IMR-90 (cell line): ENCODE measurements around the gene NPAS3. TPM values are rescaled to one million over a fixed set of nuclear protein-coding genes. Genes with fewer than 3 reads are reported as not detected.

ENCODE experiments used
- ATAC-seq: fragments of 200-7000 bp; cut with Tn5 transposase; 2 replicates; pipeline ENCODE4 v1.9.1; 2020; ENCODE audit warnings: low read depth, mild to moderate bottlenecking, moderate library complexity
- BruUV-seq: library from RNA; stranded (reverse); fragments of 400-500 nt; replicated peaks from 2 replicates; lab custom pipeline; 2021; lab: Mats Ljungman, UMichigan
- CTCF ChIA-PET: fragments of 300-600 bp; formaldehyde crosslinking; extraction: SDS; loops from one replicate; lab custom pipeline; 2021; ENCODE audit warnings: antibody characterized with exemption; lab: Yijun Ruan, JAX
- POLR2A ChIA-PET: fragments of 300-600 bp; sonication (Branson Sonifier 250); formaldehyde crosslinking; loops from one replicate; lab custom pipeline; 2022; ENCODE audit warnings: antibody characterized with exemption; ENCODE audit not compliant: unreplicated experiment; lab: Charles Lee
- DNase-seq: peaks from one replicate; pipeline ENCODE4 v3.0.0; 2013
- H2AFZ ChIP-seq: replicated peaks from 2 replicates; pipeline ENCODE3; 2013; ENCODE audit warnings: low read length, mild to moderate bottlenecking; ENCODE audit not compliant: poor library complexity
- H2AK5ac ChIP-seq: 2 replicates; pipeline ENCODE4 v1.6.1; 2013; ENCODE audit warnings: low read depth, low read length, inconsistent platforms
- H2AK9ac ChIP-seq: replicated peaks from 2 replicates; pipeline ENCODE3; 2013; ENCODE audit warnings: mild to moderate bottlenecking, low read depth, low read length, moderate library complexity; ENCODE audit not compliant: poor library complexity
- H2BK120ac ChIP-seq: 2 replicates; pipeline ENCODE4 v1.6.1; 2013; ENCODE audit warnings: low read depth, low read length, inconsistent platforms
- H2BK15ac ChIP-seq: 3 replicates; pipeline ENCODE4 v1.6.1; 2013; ENCODE audit warnings: low read depth, low read length, inconsistent platforms
- H2BK20ac ChIP-seq: 2 replicates; pipeline ENCODE4 v1.6.1; 2013; ENCODE audit warnings: low read depth, mild to moderate bottlenecking, inconsistent platforms, low read length, moderate library complexity
- H2BK5ac ChIP-seq: 2 replicates; pipeline ENCODE4 v1.6.1; 2013; ENCODE audit warnings: mild to moderate bottlenecking, low read depth, low read length, inconsistent platforms; ENCODE audit not compliant: poor library complexity, severe bottlenecking
- H3K14ac ChIP-seq: replicated peaks from 2 replicates; pipeline ENCODE4 v1.6.1; 2013; ENCODE audit warnings: low read depth, low read length, inconsistent platforms
- H3K18ac ChIP-seq: 2 replicates; pipeline ENCODE4 v1.6.1; 2013; ENCODE audit warnings: low read depth, low read length, control low read depth
- H3K23ac ChIP-seq: 2 replicates; pipeline ENCODE4 v1.6.1; 2013; ENCODE audit warnings: low read depth, low read length, inconsistent platforms
- H3K27ac ChIP-seq: 2 replicates; pipeline ENCODE4 v1.5.1; 2013; ENCODE audit warnings: mild to moderate bottlenecking, control low read depth, low read length; ENCODE audit not compliant: insufficient read depth
- H3K27me3 ChIP-seq: 2 replicates; pipeline ENCODE4 v1.6.1; 2013; ENCODE audit warnings: low read length; ENCODE audit not compliant: control insufficient read depth, insufficient read depth
- H3K36me3 ChIP-seq: 2 replicates; pipeline ENCODE4 v1.6.1; 2013; ENCODE audit warnings: low read length, mixed read lengths; ENCODE audit not compliant: control insufficient read depth, insufficient read depth
- H3K4ac ChIP-seq: 2 replicates; pipeline ENCODE4 v1.6.1; 2013; ENCODE audit warnings: low read depth, low read length, inconsistent platforms
- H3K4me1 ChIP-seq: 2 replicates; pipeline ENCODE4 v1.6.1; 2013; ENCODE audit warnings: low read length, mixed read lengths; ENCODE audit not compliant: control insufficient read depth, insufficient read depth
- H3K4me2 ChIP-seq: 2 replicates; pipeline ENCODE4 v1.6.1; 2013; ENCODE audit warnings: low read depth, mild to moderate bottlenecking, control low read depth, low read length, moderate library complexity
- H3K4me3 ChIP-seq: 2 replicates; pipeline ENCODE4 v1.5.1; 2013; ENCODE audit warnings: low read depth, mild to moderate bottlenecking, control low read depth, low read length, moderate library complexity; ENCODE audit not compliant: insufficient read depth
- H3K56ac ChIP-seq: 2 replicates; pipeline ENCODE4 v1.6.1; 2013; ENCODE audit warnings: low read length, inconsistent platforms; ENCODE audit not compliant: insufficient read depth; ENCODE audit errors: extremely low read depth
- H3K79me1 ChIP-seq, 2 experiments: 2 replicates each; pipeline ENCODE4 v1.6.1; 2013; ENCODE audit warnings: low read length in 2 of 2, inconsistent platforms in 1 of 2, low read depth in 1 of 2
- H3K9ac ChIP-seq: 2 replicates; pipeline ENCODE4 v1.6.1; 2013; ENCODE audit warnings: low read depth, low read length, control low read depth
- H3K9me1 ChIP-seq: 2 replicates; pipeline ENCODE4 v1.6.1; 2013; ENCODE audit warnings: low read length, inconsistent platforms; ENCODE audit not compliant: insufficient read depth
- H3K9me3 ChIP-seq: 2 replicates; pipeline ENCODE4 v1.6.1; 2013; ENCODE audit warnings: low read length; ENCODE audit not compliant: control insufficient read depth, insufficient read depth
- H4K20me1 ChIP-seq: 2 replicates; pipeline ENCODE4 v1.6.1; 2013; ENCODE audit warnings: low read length, inconsistent platforms; ENCODE audit not compliant: insufficient read depth
- H4K5ac ChIP-seq: 2 replicates; pipeline ENCODE4 v1.6.1; 2013; ENCODE audit warnings: mild to moderate bottlenecking, low read depth, low read length, control low read depth
- H4K8ac ChIP-seq, 2 experiments: 2 replicates each; pipeline ENCODE4 v1.6.1; 2013; ENCODE audit warnings: low read depth in 2 of 2, low read length in 2 of 2, control low read depth in 1 of 2, inconsistent platforms in 1 of 2
- H4K91ac ChIP-seq: 2 replicates; pipeline ENCODE4 v1.6.1; 2013; ENCODE audit warnings: low read depth, low read length, inconsistent platforms; ENCODE audit not compliant: insufficient read depth
- CEBPB ChIP-seq: IDR thresholded peaks from 2 replicates; pipeline ENCODE4 v1.6.1; 2012; ENCODE audit warnings: low read depth, low read length, improper control_type of control experiment
- CHD1 ChIP-seq: IDR thresholded peaks from 2 replicates; pipeline ENCODE4 v1.6.1; 2012; ENCODE audit warnings: low read depth, low read length, improper control_type of control experiment
- FOS ChIP-seq: fragments of 150-350 bp; IDR thresholded peaks from 2 replicates; pipeline ENCODE4 v1.6.1; 2016; ENCODE audit warnings: low read depth, low read length
- NFE2L2 ChIP-seq: fragments of 150-350 bp; IDR thresholded peaks from 2 replicates; pipeline ENCODE4 v1.6.1; 2016; ENCODE audit warnings: low read depth, mild to moderate bottlenecking, low read length
- POLR2A ChIP-seq: IDR thresholded peaks from 2 replicates; pipeline ENCODE4 v1.6.1; 2012; ENCODE audit warnings: mild to moderate bottlenecking, low read depth, low read length
- RAD21 ChIP-seq: IDR thresholded peaks from 2 replicates; pipeline ENCODE4 v1.6.1; 2012; ENCODE audit warnings: low read length, improper control_type of control experiment
- WGBS, 2 experiments: methylation state at CpG; one replicate each; pipeline versions ENCODE4 v1.1.5 to v1.1.7; 2013; ENCODE audit warnings: missing lambda C conversion rate in 2 of 2; ENCODE audit not compliant: insufficient read length in 1 of 2; ENCODE audit errors: extremely low coverage in 2 of 2; 5-methylcytosine and 5-hydroxymethylcytosine counted together
- dilution Hi-C: fragments of 300-500 bp; cut with HindIII; formaldehyde crosslinking; loops from one replicate; pipeline ENCODE4 v1.14.3; 2018; ENCODE audit warnings: low sequenced_read_pairs; ENCODE audit not compliant: unreplicated experiment
- in situ Hi-C: fragments of 300-500 bp; cut with MboI; formaldehyde crosslinking; loops from 3 replicates; pipeline ENCODE4 v1.14.3; 2019; ENCODE audit warnings: low sequenced_read_pairs, inconsistent platforms, mixed read lengths
- intact Hi-C: fragments of 100-400 bp; cut with micrococcal nuclease; formaldehyde crosslinking; loops from 2 replicates; pipeline ENCODE4 v1.10.0; 2022
- polyA plus RNA-seq, 3 experiments: library from polyadenylated mRNA; depleted of rRNA; stranded (reverse); fragments of >200 nt; gene quantifications; 2 replicates each; pipeline ENCODE4 v1.2.3, GENCODE V29; 2012; ENCODE audit warnings: low replicate concordance in 1 of 3
- total RNA-seq: library from RNA; depleted of rRNA; stranded (reverse); fragments of >200 nt; gene quantifications from 2 replicates; pipeline ENCODE4 v1.2.3, GENCODE V29; 2012
- TF ChIP-seq, protein P1 (sequence below): fragments of 150-350 bp; IDR thresholded peaks from 2 replicates; pipeline ENCODE4 v1.6.1; 2016; ENCODE audit warnings: low read depth, mild to moderate bottlenecking, low read length, moderate library complexity, borderline replicate concordance
- TF ChIP-seq, protein P2 (sequence below): conservative IDR thresholded peaks from 2 replicates; pipeline ENCODE4 v1.5.1; 2012; ENCODE audit warnings: mild to moderate bottlenecking, low read depth, low read length, improper control_type of control experiment
- TF ChIP-seq, protein P3 (sequence below): fragments of 150-350 bp; IDR thresholded peaks from 2 replicates; pipeline ENCODE4 v1.6.1; 2017; ENCODE audit warnings: mild to moderate bottlenecking, antibody characterized with exemption, low read length, low read depth

The NPAS3 gene
- total and polyA plus RNA-seq, 2 of the 4 experiments (the other 2 are of a cell fraction) = not detected

DNA sequence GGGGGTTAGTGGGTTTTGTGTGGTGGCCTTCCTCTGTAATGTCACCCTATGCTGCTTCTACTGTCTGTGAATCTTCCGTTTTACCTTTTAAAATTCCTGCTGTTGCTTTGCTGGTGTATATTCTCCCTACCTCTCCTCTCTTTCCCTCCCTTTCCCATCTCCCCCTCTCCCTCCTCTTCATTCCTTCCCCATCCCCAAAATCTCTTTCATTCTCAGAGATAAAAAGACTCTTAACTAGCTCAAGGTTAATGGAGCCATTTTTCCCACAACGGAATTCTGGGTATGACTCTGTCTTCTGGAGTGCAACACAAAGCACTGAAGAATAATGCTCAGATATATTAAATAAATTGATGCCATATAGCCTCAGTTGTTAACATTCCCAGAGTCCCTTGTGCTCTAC lies 864.1 kb downstream of the NPAS3 start:
- H4K20me1 ChIP-seq = no peaks in the 10 kb centered on the region
- no peak overlapping the region for H3K23ac ChIP-seq
- no peak overlapping the region for H3K9ac ChIP-seq
- H3K36me3 ChIP-seq = no peaks in the 10 kb centered on the region
- no peaks in the 10 kb centered on the region for H3K4me1 ChIP-seq
- DNase-seq = no peak
- no peak overlapping the region for H3K4me3 ChIP-seq
- H4K8ac ChIP-seq = no peak overlapping the region
- no peaks in the 10 kb centered on the region for H3K79me1 ChIP-seq
- no peak overlapping the region for H3K4me2 ChIP-seq
- no peak overlapping the region for H2BK15ac ChIP-seq
- H3K56ac ChIP-seq = no peak overlapping the region
- 0 out of 2 replicates have a peak, but pooled peaks cover 4% of the 10 kb centered on the region for H3K9me3 ChIP-seq
- H2BK120ac ChIP-seq = no peak overlapping the region
- in situ Hi-C loops (no loop called here), intact Hi-C loops (no loop called here), dilution Hi-C loops (no loop called here)
- no peak overlapping the region for H2BK20ac ChIP-seq
- WGBS, 2 experiments = no CpG with 5 or more reads among the region's 2 CpGs
- no peak overlapping the region for H3K27ac ChIP-seq
- ChIA-PET POLR2A (no interaction called here), CTCF (interaction anchor here (3.1 kb wide), 1 partner anchor 10 kb away, joined by 17 read pairs; no protein-coding TSS in a partner anchor)
- no peak overlapping the region for H3K18ac ChIP-seq
- H2AFZ ChIP-seq = no peak overlapping the region
- H2AK5ac ChIP-seq = no peak overlapping the region
- ATAC-seq = no peak
- no TSS peak for BruUV-seq
- H3K4ac ChIP-seq = no peak overlapping the region
- H4K91ac ChIP-seq = no peak overlapping the region
- H2BK5ac ChIP-seq = no peak overlapping the region
- H3K14ac ChIP-seq = no peak overlapping the region
- H4K5ac ChIP-seq = no peak overlapping the region
- H2AK9ac ChIP-seq = no peak overlapping the region
- H3K27me3 ChIP-seq = peaks cover 15% of the 10 kb centered on the region
- no peaks in the 10 kb centered on the region for H3K9me1 ChIP-seq
- TF ChIP-seq, protein P1, sequence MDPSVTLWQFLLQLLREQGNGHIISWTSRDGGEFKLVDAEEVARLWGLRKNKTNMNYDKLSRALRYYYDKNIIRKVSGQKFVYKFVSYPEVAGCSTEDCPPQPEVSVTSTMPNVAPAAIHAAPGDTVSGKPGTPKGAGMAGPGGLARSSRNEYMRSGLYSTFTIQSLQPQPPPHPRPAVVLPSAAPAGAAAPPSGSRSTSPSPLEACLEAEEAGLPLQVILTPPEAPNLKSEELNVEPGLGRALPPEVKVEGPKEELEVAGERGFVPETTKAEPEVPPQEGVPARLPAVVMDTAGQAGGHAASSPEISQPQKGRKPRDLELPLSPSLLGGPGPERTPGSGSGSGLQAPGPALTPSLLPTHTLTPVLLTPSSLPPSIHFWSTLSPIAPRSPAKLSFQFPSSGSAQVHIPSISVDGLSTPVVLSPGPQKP = no peak
- TF ChIP-seq CHD1 = no peak
- no peak for TF ChIP-seq FOS
- TF ChIP-seq CEBPB = no peak
- TF ChIP-seq, protein P2, sequence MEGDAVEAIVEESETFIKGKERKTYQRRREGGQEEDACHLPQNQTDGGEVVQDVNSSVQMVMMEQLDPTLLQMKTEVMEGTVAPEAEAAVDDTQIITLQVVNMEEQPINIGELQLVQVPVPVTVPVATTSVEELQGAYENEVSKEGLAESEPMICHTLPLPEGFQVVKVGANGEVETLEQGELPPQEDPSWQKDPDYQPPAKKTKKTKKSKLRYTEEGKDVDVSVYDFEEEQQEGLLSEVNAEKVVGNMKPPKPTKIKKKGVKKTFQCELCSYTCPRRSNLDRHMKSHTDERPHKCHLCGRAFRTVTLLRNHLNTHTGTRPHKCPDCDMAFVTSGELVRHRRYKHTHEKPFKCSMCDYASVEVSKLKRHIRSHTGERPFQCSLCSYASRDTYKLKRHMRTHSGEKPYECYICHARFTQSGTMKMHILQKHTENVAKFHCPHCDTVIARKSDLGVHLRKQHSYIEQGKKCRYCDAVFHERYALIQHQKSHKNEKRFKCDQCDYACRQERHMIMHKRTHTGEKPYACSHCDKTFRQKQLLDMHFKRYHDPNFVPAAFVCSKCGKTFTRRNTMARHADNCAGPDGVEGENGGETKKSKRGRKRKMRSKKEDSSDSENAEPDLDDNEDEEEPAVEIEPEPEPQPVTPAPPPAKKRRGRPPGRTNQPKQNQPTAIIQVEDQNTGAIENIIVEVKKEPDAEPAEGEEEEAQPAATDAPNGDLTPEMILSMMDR = no peak
- TF ChIP-seq POLR2A = no peak
- TF ChIP-seq, protein P3, sequence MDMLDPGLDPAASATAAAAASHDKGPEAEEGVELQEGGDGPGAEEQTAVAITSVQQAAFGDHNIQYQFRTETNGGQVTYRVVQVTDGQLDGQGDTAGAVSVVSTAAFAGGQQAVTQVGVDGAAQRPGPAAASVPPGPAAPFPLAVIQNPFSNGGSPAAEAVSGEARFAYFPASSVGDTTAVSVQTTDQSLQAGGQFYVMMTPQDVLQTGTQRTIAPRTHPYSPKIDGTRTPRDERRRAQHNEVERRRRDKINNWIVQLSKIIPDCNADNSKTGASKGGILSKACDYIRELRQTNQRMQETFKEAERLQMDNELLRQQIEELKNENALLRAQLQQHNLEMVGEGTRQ = no peak
- no peak for TF ChIP-seq NFE2L2
- TF ChIP-seq RAD21 = no peak
